Stimulated activated CD8-positive, alpha-beta memory T cell treated with anti-CD3 and anti-CD28 coated beads, Interleukin-15, amount 100 ng/mL, for 48 hours (primary cell): ENCODE measurements around the gene LDLRAD2.
A peak's percentile ranks its signal among the peaks of the same experiment; 100 is the strongest.
"Not testable (repeated sequence)": the region's sequence is repeated elsewhere in the genome, so short reads cannot be mapped to it uniquely, and the experiment has no call there.

Experiments used
- DNase-seq, 2 donors: peaks; one replicate each; pipeline ENCODE4 v3.0.0-alpha.2; 2020; ENCODE audit warnings: low read depth in 2 of 2

The LDLRAD2 gene

GRCh38 chr1:21811875-21812305 is at the start of gene LDLRAD2:
Gene LDLRAD2, plus strand, starts transcription at chr1:21812265. Its CDS starts 187 bp downstream, at chr1:21812452.
- DNase-seq: no peak

- DNase-seq: no peak
These were observed 48.8 kb upstream of the LDLRAD2 start for GRCh38 chr1:21763236-21763635.

GRCh38 chr1:21763694-21764419 is 48.2 kb upstream of the LDLRAD2 start:
- no peak for DNase-seq

GRCh38 chr1:21764615-21765423 is 47.2 kb upstream of the LDLRAD2 start:
- peak in 1 of 2 donors; percentile 26 for DNase-seq

- DNase-seq: no peak
These were observed 45.9 kb upstream of the LDLRAD2 start for GRCh38 chr1:21766210-21766609.

GRCh38 chr1:21767106-21767505 is 45.0 kb upstream of the LDLRAD2 start:
- DNase-seq: not testable (repeated sequence)

- no peak for DNase-seq
These were observed 41.9 kb upstream of the LDLRAD2 start for GRCh38 chr1:21770201-21770600.

- DNase-seq: not testable (repeated sequence)
These were observed 41.5 kb upstream of the LDLRAD2 start for GRCh38 chr1:21770602-21771001.

- not testable (repeated sequence) for DNase-seq
These were observed 40.4 kb upstream of the LDLRAD2 start for GRCh38 chr1:21771672-21772071.

- no peak for DNase-seq
These were observed 38.5 kb upstream of the LDLRAD2 start for GRCh38 chr1:21773585-21773984.

- no peak for DNase-seq
These were observed 37.1 kb upstream of the LDLRAD2 start for GRCh38 chr1:21774835-21775549.

GRCh38 chr1:21775550-21775914 is 36.5 kb upstream of the LDLRAD2 start:
- DNase-seq: no peak

- no peak for DNase-seq
These were observed 36.0 kb upstream of the LDLRAD2 start for GRCh38 chr1:21775985-21776562.

GRCh38 chr1:21776925-21777324 is 35.1 kb upstream of the LDLRAD2 start:
- not testable (repeated sequence) for DNase-seq

- DNase-seq: no peak
These were observed 33.7 kb upstream of the LDLRAD2 start for GRCh38 chr1:21778405-21778727.

GRCh38 chr1:21779613-21780521 is 32.2 kb upstream of the LDLRAD2 start:
- DNase-seq: peak; percentile 33 to 46

- no peak for DNase-seq
These were observed 30.2 kb upstream of the LDLRAD2 start for GRCh38 chr1:21781815-21782348.

- peak; percentile 26 to 28 for DNase-seq
These were observed 29.7 kb upstream of the LDLRAD2 start for GRCh38 chr1:21782349-21782867.

- DNase-seq: peak; percentile 97
These were observed 29.0 kb upstream of the LDLRAD2 start, which contains the start of gene USP48 for GRCh38 chr1:21782868-21783678. Gene USP48, minus strand, starts transcription at chr1:21783149. Its CDS starts 192 bp downstream, at chr1:21782957.
